IMR-90 (cell line): Measurements from ENCODE around the gene NCAPG2. TPM values are rescaled to one million over a fixed set of nuclear protein-coding genes. Genes with fewer than 3 reads are reported as not detected.

Source experiments
- ATAC-seq: fragments of 200-7000 bp; cut with Tn5 transposase; 2 replicates; pipeline ENCODE4 v1.9.1; 2020; ENCODE audit warnings: low read depth, mild to moderate bottlenecking, moderate library complexity
- BruUV-seq: library from RNA; stranded (reverse); fragments of 400-500 nt; replicated peaks from 2 replicates; lab custom pipeline; 2021; lab: Mats Ljungman, UMichigan
- CTCF ChIA-PET: fragments of 300-600 bp; formaldehyde crosslinking; extraction: SDS; loops from one replicate; lab custom pipeline; 2021; ENCODE audit warnings: antibody characterized with exemption; lab: Yijun Ruan, JAX
- POLR2A ChIA-PET: fragments of 300-600 bp; sonication (Branson Sonifier 250); formaldehyde crosslinking; loops from one replicate; lab custom pipeline; 2022; ENCODE audit warnings: antibody characterized with exemption; ENCODE audit not compliant: unreplicated experiment; lab: Charles Lee
- DNase-seq: peaks from one replicate; pipeline ENCODE4 v3.0.0; 2013
- H2AFZ ChIP-seq: replicated peaks from 2 replicates; pipeline ENCODE3; 2013; ENCODE audit warnings: low read length, mild to moderate bottlenecking; ENCODE audit not compliant: poor library complexity
- H2AK5ac ChIP-seq: 2 replicates; pipeline ENCODE4 v1.6.1; 2013; ENCODE audit warnings: low read depth, low read length, inconsistent platforms
- H2AK9ac ChIP-seq: replicated peaks from 2 replicates; pipeline ENCODE3; 2013; ENCODE audit warnings: mild to moderate bottlenecking, low read depth, low read length, moderate library complexity; ENCODE audit not compliant: poor library complexity
- H2BK120ac ChIP-seq: 2 replicates; pipeline ENCODE4 v1.6.1; 2013; ENCODE audit warnings: low read depth, low read length, inconsistent platforms
- H2BK15ac ChIP-seq: 3 replicates; pipeline ENCODE4 v1.6.1; 2013; ENCODE audit warnings: low read depth, low read length, inconsistent platforms
- H2BK20ac ChIP-seq: 2 replicates; pipeline ENCODE4 v1.6.1; 2013; ENCODE audit warnings: low read depth, mild to moderate bottlenecking, inconsistent platforms, low read length, moderate library complexity
- H2BK5ac ChIP-seq: 2 replicates; pipeline ENCODE4 v1.6.1; 2013; ENCODE audit warnings: mild to moderate bottlenecking, low read depth, low read length, inconsistent platforms; ENCODE audit not compliant: poor library complexity, severe bottlenecking
- H3K14ac ChIP-seq: replicated peaks from 2 replicates; pipeline ENCODE4 v1.6.1; 2013; ENCODE audit warnings: low read depth, low read length, inconsistent platforms
- H3K18ac ChIP-seq: 2 replicates; pipeline ENCODE4 v1.6.1; 2013; ENCODE audit warnings: low read depth, low read length, control low read depth
- H3K23ac ChIP-seq: 2 replicates; pipeline ENCODE4 v1.6.1; 2013; ENCODE audit warnings: low read depth, low read length, inconsistent platforms
- H3K27ac ChIP-seq: 2 replicates; pipeline ENCODE4 v1.5.1; 2013; ENCODE audit warnings: mild to moderate bottlenecking, control low read depth, low read length; ENCODE audit not compliant: insufficient read depth
- H3K27me3 ChIP-seq: 2 replicates; pipeline ENCODE4 v1.6.1; 2013; ENCODE audit warnings: low read length; ENCODE audit not compliant: control insufficient read depth, insufficient read depth
- H3K36me3 ChIP-seq: 2 replicates; pipeline ENCODE4 v1.6.1; 2013; ENCODE audit warnings: low read length, mixed read lengths; ENCODE audit not compliant: control insufficient read depth, insufficient read depth
- H3K4ac ChIP-seq: 2 replicates; pipeline ENCODE4 v1.6.1; 2013; ENCODE audit warnings: low read depth, low read length, inconsistent platforms
- H3K4me1 ChIP-seq: 2 replicates; pipeline ENCODE4 v1.6.1; 2013; ENCODE audit warnings: low read length, mixed read lengths; ENCODE audit not compliant: control insufficient read depth, insufficient read depth
- H3K4me2 ChIP-seq: 2 replicates; pipeline ENCODE4 v1.6.1; 2013; ENCODE audit warnings: low read depth, mild to moderate bottlenecking, control low read depth, low read length, moderate library complexity
- H3K4me3 ChIP-seq: 2 replicates; pipeline ENCODE4 v1.5.1; 2013; ENCODE audit warnings: low read depth, mild to moderate bottlenecking, control low read depth, low read length, moderate library complexity; ENCODE audit not compliant: insufficient read depth
- H3K56ac ChIP-seq: 2 replicates; pipeline ENCODE4 v1.6.1; 2013; ENCODE audit warnings: low read length, inconsistent platforms; ENCODE audit not compliant: insufficient read depth; ENCODE audit errors: extremely low read depth
- H3K79me1 ChIP-seq, 2 experiments: 2 replicates each; pipeline ENCODE4 v1.6.1; 2013; ENCODE audit warnings: low read length in 2 of 2, inconsistent platforms in 1 of 2, low read depth in 1 of 2
- H3K9ac ChIP-seq: 2 replicates; pipeline ENCODE4 v1.6.1; 2013; ENCODE audit warnings: low read depth, low read length, control low read depth
- H3K9me1 ChIP-seq: 2 replicates; pipeline ENCODE4 v1.6.1; 2013; ENCODE audit warnings: low read length, inconsistent platforms; ENCODE audit not compliant: insufficient read depth
- H3K9me3 ChIP-seq: 2 replicates; pipeline ENCODE4 v1.6.1; 2013; ENCODE audit warnings: low read length; ENCODE audit not compliant: control insufficient read depth, insufficient read depth
- H4K20me1 ChIP-seq: 2 replicates; pipeline ENCODE4 v1.6.1; 2013; ENCODE audit warnings: low read length, inconsistent platforms; ENCODE audit not compliant: insufficient read depth
- H4K5ac ChIP-seq: 2 replicates; pipeline ENCODE4 v1.6.1; 2013; ENCODE audit warnings: mild to moderate bottlenecking, low read depth, low read length, control low read depth
- H4K8ac ChIP-seq, 2 experiments: 2 replicates each; pipeline ENCODE4 v1.6.1; 2013; ENCODE audit warnings: low read depth in 2 of 2, low read length in 2 of 2, control low read depth in 1 of 2, inconsistent platforms in 1 of 2
- H4K91ac ChIP-seq: 2 replicates; pipeline ENCODE4 v1.6.1; 2013; ENCODE audit warnings: low read depth, low read length, inconsistent platforms; ENCODE audit not compliant: insufficient read depth
- BHLHE40 ChIP-seq: fragments of 150-350 bp; IDR thresholded peaks from 2 replicates; pipeline ENCODE4 v1.6.1; 2016; ENCODE audit warnings: mild to moderate bottlenecking, low read depth, low read length
- CEBPB ChIP-seq: IDR thresholded peaks from 2 replicates; pipeline ENCODE4 v1.6.1; 2012; ENCODE audit warnings: low read depth, low read length, improper control_type of control experiment
- CHD1 ChIP-seq: IDR thresholded peaks from 2 replicates; pipeline ENCODE4 v1.6.1; 2012; ENCODE audit warnings: low read depth, low read length, improper control_type of control experiment
- CTCF ChIP-seq: conservative IDR thresholded peaks from 2 replicates; pipeline ENCODE4 v1.5.1; 2012; ENCODE audit warnings: mild to moderate bottlenecking, low read depth, low read length, improper control_type of control experiment
- ELK1 ChIP-seq: fragments of 150-350 bp; IDR thresholded peaks from 2 replicates; pipeline ENCODE4 v1.6.1; 2016; ENCODE audit warnings: low read depth, mild to moderate bottlenecking, low read length, moderate library complexity, borderline replicate concordance
- FOS ChIP-seq: fragments of 150-350 bp; IDR thresholded peaks from 2 replicates; pipeline ENCODE4 v1.6.1; 2016; ENCODE audit warnings: low read depth, low read length
- MAFK ChIP-seq: IDR thresholded peaks from 2 replicates; pipeline ENCODE4 v1.6.1; 2012; ENCODE audit warnings: low read depth, low read length, improper control_type of control experiment
- MAZ ChIP-seq: IDR thresholded peaks from 2 replicates; pipeline ENCODE4 v1.6.1; 2012; ENCODE audit warnings: low read depth, mild to moderate bottlenecking, low read length, improper control_type of control experiment, moderate library complexity, borderline replicate concordance
- MXI1 ChIP-seq: IDR thresholded peaks from 2 replicates; pipeline ENCODE4 v1.6.1; 2012; ENCODE audit warnings: low read depth, mild to moderate bottlenecking, low read length, moderate library complexity, borderline replicate concordance
- NFE2L2 ChIP-seq: fragments of 150-350 bp; IDR thresholded peaks from 2 replicates; pipeline ENCODE4 v1.6.1; 2016; ENCODE audit warnings: low read depth, mild to moderate bottlenecking, low read length
- POLR2A ChIP-seq: IDR thresholded peaks from 2 replicates; pipeline ENCODE4 v1.6.1; 2012; ENCODE audit warnings: mild to moderate bottlenecking, low read depth, low read length
- RAD21 ChIP-seq: IDR thresholded peaks from 2 replicates; pipeline ENCODE4 v1.6.1; 2012; ENCODE audit warnings: low read length, improper control_type of control experiment
- SMC3 ChIP-seq: fragments of 150-350 bp; IDR thresholded peaks from 2 replicates; pipeline ENCODE4 v1.6.1; 2016; ENCODE audit warnings: low read depth, mild to moderate bottlenecking, antibody characterized with exemption, low read length, moderate library complexity
- USF2 ChIP-seq: fragments of 150-350 bp; IDR thresholded peaks from 2 replicates; pipeline ENCODE4 v1.6.1; 2017; ENCODE audit warnings: mild to moderate bottlenecking, antibody characterized with exemption, low read length, low read depth
- WGBS, 2 experiments: methylation state at CpG; one replicate each; pipeline versions ENCODE4 v1.1.5 to v1.1.7; 2013; ENCODE audit warnings: missing lambda C conversion rate in 2 of 2; ENCODE audit not compliant: insufficient read length in 1 of 2; ENCODE audit errors: extremely low coverage in 2 of 2; 5-methylcytosine and 5-hydroxymethylcytosine counted together
- dilution Hi-C: fragments of 300-500 bp; cut with HindIII; formaldehyde crosslinking; loops from one replicate; pipeline ENCODE4 v1.14.3; 2018; ENCODE audit warnings: low sequenced_read_pairs; ENCODE audit not compliant: unreplicated experiment
- in situ Hi-C: fragments of 300-500 bp; cut with MboI; formaldehyde crosslinking; loops from 3 replicates; pipeline ENCODE4 v1.14.3; 2019; ENCODE audit warnings: low sequenced_read_pairs, inconsistent platforms, mixed read lengths
- intact Hi-C: fragments of 100-400 bp; cut with micrococcal nuclease; formaldehyde crosslinking; loops from 2 replicates; pipeline ENCODE4 v1.10.0; 2022
- polyA plus RNA-seq, 3 experiments: library from polyadenylated mRNA; depleted of rRNA; stranded (reverse); fragments of >200 nt; gene quantifications; 2 replicates each; pipeline ENCODE4 v1.2.3, GENCODE V29; 2012; ENCODE audit warnings: low replicate concordance in 1 of 3
- total RNA-seq: library from RNA; depleted of rRNA; stranded (reverse); fragments of >200 nt; gene quantifications from 2 replicates; pipeline ENCODE4 v1.2.3, GENCODE V29; 2012

Gene NCAPG2
- total and polyA plus RNA-seq, 2 of the 4 experiments (the other 2 are of a cell fraction) = 25.6 to 25.8 TPM

- peaks cover 9% of the 10 kb centered on the region; the same call in 1 of the 2 replicates for H4K20me1 ChIP-seq
- H3K9me1 ChIP-seq = peaks cover 22% of the 10 kb centered on the region
- DNase-seq = no peak
- H3K14ac ChIP-seq = no peak overlapping the region
- ChIA-PET POLR2A (no interaction called here), CTCF (no interaction called here)
- no peak overlapping the region for H3K4me2 ChIP-seq
- no peak overlapping the region for H2AK5ac ChIP-seq
- no peak for ATAC-seq
- no peak overlapping the region for H3K23ac ChIP-seq
- H4K91ac ChIP-seq = no peak overlapping the region
- BruUV-seq = no TSS peak
- 90% methylated on average over 8 of the region's 15 CpGs; no CpG with 5 or more reads in 1 of the 2 experiments for WGBS, 2 experiments
- no peak overlapping the region for H2BK120ac ChIP-seq
- intact Hi-C loops (no loop called here), in situ Hi-C loops (no loop called here), dilution Hi-C loops (no loop called here)
- no peak overlapping the region for H2BK15ac ChIP-seq
- no peak overlapping the region for H2AFZ ChIP-seq
- no peak for TF ChIP-seq CTCF
- TF ChIP-seq CHD1 = no peak
- no peak for TF ChIP-seq ELK1
- no peak for TF ChIP-seq SMC3
- TF ChIP-seq CEBPB = no peak
- no peak for TF ChIP-seq NFE2L2
- TF ChIP-seq FOS = no peak
- TF ChIP-seq RAD21 = no peak
- no peak for TF ChIP-seq POLR2A
- TF ChIP-seq MAFK = no peak
- TF ChIP-seq USF2 = no peak
- TF ChIP-seq MXI1 = no peak
- no peak for TF ChIP-seq BHLHE40
- no peak for TF ChIP-seq MAZ
- no peak overlapping the region for H3K4ac ChIP-seq
- no peak overlapping the region for H4K8ac ChIP-seq
- H3K4me1 ChIP-seq = peaks cover 18% of the 10 kb centered on the region
- no peak overlapping the region for H3K18ac ChIP-seq
- H3K9me3 ChIP-seq = no peaks in the 10 kb centered on the region
- H2AK9ac ChIP-seq = no peak overlapping the region
- H3K27me3 ChIP-seq = no peaks in the 10 kb centered on the region
- peaks cover 48% of the 10 kb centered on the region for H3K36me3 ChIP-seq
- H2BK5ac ChIP-seq = no peak overlapping the region
- no peak overlapping the region for H3K4me3 ChIP-seq
- peaks cover 5 to 8% of the 10 kb centered on the region in 2 experiments; a peak in 2 of 4 replicates for H3K79me1 ChIP-seq
- H3K56ac ChIP-seq = no peak overlapping the region
- H3K27ac ChIP-seq = no peak overlapping the region
- H3K9ac ChIP-seq = no peak overlapping the region
- no peak overlapping the region for H4K5ac ChIP-seq
- no peak overlapping the region for H2BK20ac ChIP-seq
Measured at GRCh38 chr7:158738841-158739240, 34.2 kb upstream of the NCAPG2 start.
